Measurements from ENCODE around the gene C4orf51. TPM values are rescaled to one million over a fixed set of nuclear protein-coding genes. Genes with fewer than 3 reads are reported as not detected.
"Not testable (repeated sequence)": the region's sequence is repeated elsewhere in the genome, so short reads cannot be mapped to it uniquely, and the experiment has no call there.

C4orf51 gene
- polyA plus RNA-seq, 6 donors from 2014 or later: not detected

DNA sequence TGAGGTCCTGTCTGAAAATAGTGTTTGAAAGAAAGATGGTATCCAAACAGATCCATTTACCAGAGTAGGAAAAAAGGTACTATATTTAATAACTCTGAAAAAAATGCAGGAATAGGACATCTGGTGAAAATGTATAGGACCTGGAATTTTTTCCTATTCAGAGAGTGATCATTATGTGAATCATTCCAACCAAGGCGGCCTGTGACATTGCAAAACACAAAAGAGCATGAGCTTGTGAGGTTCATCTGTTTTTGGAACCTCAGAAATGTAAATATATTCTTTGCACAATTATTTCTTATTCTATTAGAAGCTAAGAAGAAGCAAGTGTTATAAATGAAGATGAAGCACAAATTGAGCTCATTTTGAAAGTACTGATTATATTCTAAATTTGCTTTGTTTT lies 2.0 kb downstream of the C4orf51 start:
- DNase-seq (no peak), ATAC-seq (ENCODE audit: low read depth in 2 of 2) (no peak)
- no peaks in the 10 kb centered on the region for H3K36me3 Mint-ChIP-seq
- no peak overlapping the region for H3K4me3 Mint-ChIP-seq
- H3K9me3 Mint-ChIP-seq: peaks cover 4 to 20% (median 11%) of the 10 kb centered on the region in 7 donors
- no peaks in the 10 kb centered on the region for H3K4me1 Mint-ChIP-seq
- H3K27ac Mint-ChIP-seq: no peak overlapping the region
- H3K27me3 Mint-ChIP-seq: peaks cover 23 to 29% (median 24%) of the 10 kb centered on the region in 3 donors

DNA sequence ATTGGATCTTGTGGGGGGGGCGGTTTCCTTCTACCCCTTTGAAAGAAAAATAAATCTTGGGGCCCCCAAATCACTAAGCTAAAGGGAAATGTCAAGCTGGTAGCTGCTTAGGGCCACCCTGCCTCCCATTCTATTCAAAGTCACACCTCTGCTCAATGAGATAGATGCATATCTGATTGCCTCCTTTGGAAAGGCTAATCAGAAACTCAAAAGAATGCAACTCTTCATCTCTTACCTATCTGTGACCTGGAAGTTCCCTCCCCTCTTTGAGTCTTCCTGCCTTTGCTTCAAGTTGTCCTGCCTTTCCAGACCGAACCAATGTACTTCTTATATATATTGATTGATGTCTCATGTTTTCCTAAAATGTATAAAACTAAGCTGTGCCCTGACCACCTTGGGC lies 7.0 kb downstream of the C4orf51 start:
- Mint-ChIP-seq H3K4me1 (no peaks in the 10 kb centered on the region), H3K27me3 (peaks cover 13 to 17% (median 16%) of the 10 kb centered on the region in 3 donors), H3K36me3 (peaks cover 0 to 7% of the 10 kb centered on the region in 2 donors), H3K9me3 (peaks cover 4 to 30% (median 12%) of the 10 kb centered on the region in 7 donors), H3K27ac (no peak overlapping the region), H3K4me3 (no peak overlapping the region)
- DNase-seq (no peak), ATAC-seq (ENCODE audit: low read depth in 2 of 2) (no peak)

DNA sequence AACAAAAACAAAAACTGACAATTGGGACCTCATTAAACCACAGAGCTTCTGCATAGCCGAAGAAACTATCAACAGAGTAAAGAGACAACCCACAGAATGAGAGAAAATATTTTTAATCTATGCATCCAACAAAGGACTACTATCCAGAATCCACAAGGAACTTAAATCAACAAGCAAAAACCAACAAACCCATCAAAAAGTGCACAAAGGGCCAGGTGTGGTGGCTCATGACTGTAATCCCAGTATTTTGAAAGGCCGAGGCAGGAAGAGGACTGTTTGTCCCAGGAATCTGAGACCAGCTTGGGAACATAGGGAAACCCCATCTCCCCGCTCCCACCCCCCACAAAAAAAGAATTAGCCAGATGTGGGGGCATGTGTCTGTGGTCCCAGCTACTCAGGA lies 10.7 kb downstream of the C4orf51 start:
- Mint-ChIP-seq H3K4me1 (no peaks in the 10 kb centered on the region), H3K4me3 (no peak overlapping the region), H3K27ac (peak overlapping the region in 1 of 6 donors; percentile 30), H3K27me3 (peaks cover 0 to 5% (median 0%) of the 10 kb centered on the region in 3 donors), H3K36me3 (peaks cover 0 to 7% of the 10 kb centered on the region in 2 donors), H3K9me3 (peaks cover 8 to 42% (median 12%) of the 10 kb centered on the region in 7 donors)
- no peak for ATAC-seq (ENCODE audit: low read depth in 2 of 2)
- no peak for DNase-seq

DNA sequence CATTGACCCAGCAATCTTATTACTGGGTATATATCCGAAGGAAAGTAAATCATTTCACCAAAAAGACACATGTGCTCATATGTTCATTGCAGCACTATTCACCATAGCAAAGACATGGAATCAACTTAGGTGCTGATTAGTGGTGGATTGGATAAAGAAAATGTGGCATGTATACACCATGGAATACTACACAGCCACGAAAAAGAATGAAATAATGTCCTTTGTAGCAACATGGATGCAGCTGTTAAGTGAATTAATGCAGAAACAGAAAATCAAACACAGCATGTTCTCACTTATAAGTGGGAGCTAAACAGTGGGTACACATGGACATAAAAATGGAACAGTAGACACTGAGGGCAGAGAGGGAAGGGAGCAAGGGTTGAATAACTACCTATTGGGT lies 11.5 kb downstream of the C4orf51 start:
- not testable (repeated sequence) for H3K36me3 Mint-ChIP-seq; H3K27me3 Mint-ChIP-seq; ATAC-seq (ENCODE audit: low read depth in 2 of 2); H3K27ac Mint-ChIP-seq; H3K4me3 Mint-ChIP-seq; DNase-seq; H3K4me1 Mint-ChIP-seq
- peaks cover 8 to 44% (median 12%) of the 10 kb centered on the region in 7 donors for H3K9me3 Mint-ChIP-seq

DNA sequence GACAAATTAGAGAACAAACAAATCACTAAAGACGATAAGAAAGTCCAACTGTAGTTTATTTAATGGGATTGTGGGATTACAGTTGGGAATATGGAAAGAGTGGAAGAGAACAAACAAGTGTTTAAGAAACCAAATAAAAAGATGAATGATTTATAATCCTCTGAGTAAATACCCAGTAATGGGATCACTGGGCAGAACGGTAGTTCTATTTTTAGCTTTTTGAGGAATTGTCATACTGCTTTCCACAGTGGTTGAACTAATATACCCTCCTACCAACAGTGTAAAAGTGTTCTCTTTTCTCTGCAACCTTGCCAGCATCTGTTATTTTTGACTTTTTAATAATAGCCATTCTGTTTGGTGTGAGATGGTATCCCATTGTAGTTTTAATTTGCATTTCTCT lies 15.0 kb downstream of the C4orf51 start:
- Mint-ChIP-seq H3K36me3 (no peaks in the 10 kb centered on the region), H3K4me1 (no peaks in the 10 kb centered on the region), H3K27ac (no peak overlapping the region), H3K9me3 (peaks cover 2 to 29% (median 10%) of the 10 kb centered on the region in 7 donors), H3K27me3 (peaks cover 4 to 10% (median 7%) of the 10 kb centered on the region in 3 donors), H3K4me3 (no peak overlapping the region)
- ATAC-seq (ENCODE audit: low read depth in 2 of 2) (no peak), DNase-seq (no peak)

DNA sequence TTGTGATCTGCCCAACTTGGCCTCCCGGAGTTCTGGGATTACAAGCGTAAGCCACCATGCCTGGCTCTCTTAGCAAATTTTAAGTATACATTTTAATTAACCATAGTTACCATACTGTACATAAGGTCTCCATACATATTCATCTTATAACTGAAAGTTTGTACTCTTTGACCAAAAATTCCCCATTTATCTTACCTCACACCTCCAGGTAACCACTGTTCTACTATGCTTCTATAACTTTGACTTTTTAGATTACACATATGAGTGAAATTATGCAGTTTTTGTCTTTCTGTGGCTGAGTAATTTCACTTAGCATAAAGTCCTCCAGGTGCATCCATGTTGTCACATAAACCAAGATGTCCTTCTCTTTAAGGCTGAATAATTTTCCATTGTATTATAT lies 17.4 kb downstream of the C4orf51 start:
- no peak for ATAC-seq (ENCODE audit: low read depth in 2 of 2)
- H3K4me3 Mint-ChIP-seq: no peak overlapping the region

DNA sequence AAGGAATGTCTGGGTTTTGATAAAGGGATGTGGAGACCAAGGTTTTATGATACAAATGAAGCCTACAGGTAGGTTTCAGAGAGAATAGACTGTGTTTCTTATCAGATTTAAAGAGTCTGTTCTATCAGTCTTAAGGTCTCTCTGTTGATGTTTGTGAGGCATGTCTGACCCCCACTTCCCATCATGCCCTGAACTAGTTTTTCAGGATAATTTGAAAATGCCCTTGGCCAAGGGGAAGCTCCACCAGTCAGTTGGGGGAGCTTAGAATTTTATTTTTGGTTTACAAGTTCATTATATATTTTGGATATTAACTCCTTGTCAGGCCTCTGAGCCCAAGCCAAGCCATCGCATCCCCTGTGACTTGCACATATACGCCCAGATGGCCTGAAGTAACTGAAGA lies 18.6 kb downstream of the C4orf51 start:
- Mint-ChIP-seq H3K4me1 (no peaks in the 10 kb centered on the region), H3K4me3 (no peak overlapping the region), H3K27ac (no peak overlapping the region), H3K27me3 (peaks cover 4 to 28% (median 18%) of the 10 kb centered on the region in 3 donors), H3K36me3 (peaks cover 0 to 8% of the 10 kb centered on the region in 2 donors), H3K9me3 (peaks cover 0 to 14% (median 7%) of the 10 kb centered on the region in 7 donors)
- no peak for ATAC-seq (ENCODE audit: low read depth in 2 of 2)
- no peak for DNase-seq

More for the DNA sequence above, 17.4 kb downstream of the C4orf51 start:
- peaks cover 0 to 14% (median 7%) of the 10 kb centered on the region in 7 donors for H3K9me3 Mint-ChIP-seq
- H3K27me3 Mint-ChIP-seq: peaks cover 4 to 28% (median 18%) of the 10 kb centered on the region in 3 donors
- H3K4me1 Mint-ChIP-seq: no peaks in the 10 kb centered on the region
- H3K27ac Mint-ChIP-seq: peak overlapping the region in 1 of 6 donors; percentile 17
- DNase-seq: no peak
- H3K36me3 Mint-ChIP-seq: peaks cover 0 to 8% of the 10 kb centered on the region in 2 donors

DNA sequence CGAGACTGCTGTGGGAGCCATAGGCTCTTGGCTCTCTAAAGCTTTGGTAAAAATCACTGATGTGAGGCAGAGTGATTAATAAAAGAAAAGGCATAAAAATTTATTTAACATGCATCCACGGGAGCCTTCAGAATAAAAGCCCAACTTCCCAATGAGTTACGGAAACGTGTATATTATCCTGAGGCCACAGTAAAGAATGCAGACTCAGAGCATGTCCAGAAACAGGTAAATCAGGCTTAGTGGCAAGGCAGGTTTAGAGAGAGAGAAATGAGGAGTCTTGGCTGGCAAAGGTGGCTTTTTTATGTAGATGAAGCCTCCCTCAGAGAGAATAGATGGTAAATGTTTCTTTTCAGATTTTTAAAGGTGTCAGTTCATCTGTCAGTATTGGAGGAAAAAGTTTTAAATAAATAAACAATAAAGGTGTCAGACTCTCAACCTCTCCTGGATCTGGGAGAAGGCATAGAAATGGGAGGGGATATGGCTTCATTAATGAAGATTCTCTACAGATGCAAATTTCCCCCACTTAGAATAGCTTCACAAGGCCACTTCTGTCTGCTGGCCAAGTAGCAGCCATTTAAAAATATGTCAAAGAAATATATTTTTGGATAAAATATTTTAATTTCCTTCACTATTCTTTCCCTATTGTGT lies 24.0 kb downstream of the C4orf51 start:
- ATAC-seq (ENCODE audit: low read depth in 2 of 2): no peak
- H3K36me3 Mint-ChIP-seq: peaks cover 0 to 8% of the 10 kb centered on the region in 2 donors

DNA sequence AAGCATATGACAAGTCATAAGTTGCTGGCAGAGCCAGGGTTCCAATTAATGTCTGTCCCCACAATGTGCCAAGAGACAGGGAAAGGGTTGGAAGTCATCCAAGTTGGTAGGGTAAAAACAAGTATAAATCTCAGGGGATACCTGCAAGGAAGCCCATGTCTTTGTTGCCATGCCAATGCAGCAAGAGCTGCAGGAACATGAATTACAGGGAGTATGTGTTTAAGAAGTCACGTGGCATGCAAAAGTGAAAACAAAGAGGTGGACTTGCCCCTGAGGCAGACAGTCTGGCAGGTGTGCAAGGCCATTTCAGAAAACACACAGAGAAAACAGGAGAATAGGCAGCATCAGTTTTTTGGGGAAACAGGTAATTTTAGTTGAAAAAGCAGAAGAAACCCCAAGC lies 29.4 kb downstream of the C4orf51 start:
- DNase-seq (no peak), ATAC-seq (ENCODE audit: low read depth in 2 of 2) (no peak)
- no peak overlapping the region for H3K4me3 Mint-ChIP-seq
- no peaks in the 10 kb centered on the region for H3K4me1 Mint-ChIP-seq
- peaks cover 0 to 14% (median 13%) of the 10 kb centered on the region in 3 donors for H3K27me3 Mint-ChIP-seq
- peaks cover 11 to 25% of the 10 kb centered on the region in 2 donors for H3K36me3 Mint-ChIP-seq
- no peak overlapping the region for H3K27ac Mint-ChIP-seq
- H3K9me3 Mint-ChIP-seq: peaks cover 12 to 49% (median 23%) of the 10 kb centered on the region in 7 donors

More for the DNA sequence above, 24.0 kb downstream of the C4orf51 start:
- DNase-seq: no peak
- Mint-ChIP-seq H3K4me1 (no peaks in the 10 kb centered on the region), H3K4me3 (no peak overlapping the region), H3K9me3 (peaks cover 0 to 5% (median 2%) of the 10 kb centered on the region in 7 donors), H3K27ac (no peak overlapping the region), H3K27me3 (peaks cover 0 to 31% (median 20%) of the 10 kb centered on the region in 3 donors)

DNA sequence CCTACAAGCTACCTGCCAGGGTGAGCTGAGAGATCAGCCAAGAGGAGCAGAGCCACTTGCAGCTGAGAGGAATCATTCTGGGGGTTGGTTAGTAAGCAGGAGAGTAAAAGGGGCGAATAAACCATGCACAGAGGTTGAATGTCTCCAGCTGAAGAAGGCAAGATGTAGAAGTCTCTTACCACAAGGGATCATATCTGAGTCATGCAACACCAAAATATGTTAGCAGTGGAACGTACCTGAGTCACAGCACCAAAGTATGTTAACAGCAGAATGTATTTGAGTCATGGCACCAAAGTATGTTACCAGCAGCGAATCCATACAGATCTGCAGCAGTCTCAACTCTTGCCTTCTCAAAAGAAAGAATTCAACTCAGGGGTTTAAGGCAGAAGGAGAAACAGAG lies 29.9 kb downstream of the C4orf51 start:
- Mint-ChIP-seq H3K9me3 (peaks cover 12 to 49% (median 23%) of the 10 kb centered on the region in 7 donors), H3K27me3 (peaks cover 0 to 18% (median 18%) of the 10 kb centered on the region in 3 donors), H3K4me1 (no peaks in the 10 kb centered on the region), H3K36me3 (peaks cover 11 to 25% of the 10 kb centered on the region in 2 donors), H3K27ac (no peak overlapping the region), H3K4me3 (no peak overlapping the region)
- no peak for ATAC-seq (ENCODE audit: low read depth in 2 of 2)
- no peak for DNase-seq

DNA sequence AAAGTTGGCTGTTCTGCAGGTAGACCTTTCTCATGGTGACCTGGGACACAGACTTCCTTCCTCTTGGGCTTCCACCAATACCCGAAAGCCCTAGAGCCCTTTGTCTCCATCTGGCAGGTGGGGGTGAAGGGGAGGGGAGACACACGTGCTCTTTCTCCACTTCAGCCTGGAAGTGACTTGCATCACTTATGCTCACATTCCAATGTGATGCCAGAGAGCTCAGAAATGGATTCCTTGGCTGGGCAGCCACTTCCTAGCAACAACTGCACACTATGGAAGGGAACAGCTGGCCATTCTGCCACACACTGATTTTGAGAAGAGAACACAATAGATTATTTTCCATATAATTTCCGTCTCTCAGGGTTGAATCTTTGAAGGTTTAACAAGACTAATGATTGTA lies 36.3 kb downstream of the C4orf51 start:
- H3K36me3 Mint-ChIP-seq: peaks cover 5 to 7% of the 10 kb centered on the region in 2 donors
- ATAC-seq (ENCODE audit: low read depth in 2 of 2): no peak
- H3K27ac Mint-ChIP-seq: no peak overlapping the region
- no peak overlapping the region for H3K4me3 Mint-ChIP-seq
- H3K27me3 Mint-ChIP-seq: peaks cover 18 to 48% (median 41%) of the 10 kb centered on the region in 3 donors
- peaks cover 0 to 5% (median 4%) of the 10 kb centered on the region in 3 donors for H3K4me1 Mint-ChIP-seq
- DNase-seq: no peak
- peaks cover 9 to 29% (median 14%) of the 10 kb centered on the region in 7 donors for H3K9me3 Mint-ChIP-seq

DNA sequence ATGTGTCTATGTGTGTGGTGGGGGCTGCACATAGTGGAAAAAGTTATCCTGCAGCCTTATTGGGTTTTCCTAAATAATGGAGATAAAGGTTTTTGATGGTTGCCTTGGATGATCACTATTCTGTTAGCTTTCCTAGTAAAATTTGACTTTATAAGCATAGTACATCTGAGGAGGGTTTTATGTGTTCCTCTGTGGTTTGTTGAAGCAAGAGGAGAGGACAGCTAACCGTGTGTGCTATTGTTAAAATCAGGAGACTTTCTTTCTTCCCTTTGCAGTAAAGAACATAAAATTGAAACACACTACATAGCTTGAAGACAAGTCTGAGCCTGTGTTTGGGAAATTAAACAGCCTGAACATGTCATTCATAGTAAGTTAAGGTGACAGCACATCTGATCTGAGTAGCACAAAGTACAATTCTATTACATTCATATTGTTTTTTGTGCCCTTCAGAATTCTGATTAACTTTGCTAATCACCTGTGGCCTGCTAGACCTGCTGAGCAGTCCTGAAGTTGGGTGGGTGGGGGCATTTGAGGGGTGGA lies 36.8 kb downstream of the C4orf51 start:
- Mint-ChIP-seq H3K9me3 (peaks cover 5 to 24% (median 9%) of the 10 kb centered on the region in 7 donors), H3K27me3 (peaks cover 18 to 53% (median 41%) of the 10 kb centered on the region in 3 donors), H3K4me1 (peaks cover 0 to 5% (median 4%) of the 10 kb centered on the region in 3 donors), H3K4me3 (no peak overlapping the region), H3K27ac (no peak overlapping the region), H3K36me3 (peaks cover 0 to 1% of the 10 kb centered on the region in 2 donors)
- ATAC-seq (ENCODE audit: low read depth in 2 of 2): no peak
- DNase-seq: no peak

DNA sequence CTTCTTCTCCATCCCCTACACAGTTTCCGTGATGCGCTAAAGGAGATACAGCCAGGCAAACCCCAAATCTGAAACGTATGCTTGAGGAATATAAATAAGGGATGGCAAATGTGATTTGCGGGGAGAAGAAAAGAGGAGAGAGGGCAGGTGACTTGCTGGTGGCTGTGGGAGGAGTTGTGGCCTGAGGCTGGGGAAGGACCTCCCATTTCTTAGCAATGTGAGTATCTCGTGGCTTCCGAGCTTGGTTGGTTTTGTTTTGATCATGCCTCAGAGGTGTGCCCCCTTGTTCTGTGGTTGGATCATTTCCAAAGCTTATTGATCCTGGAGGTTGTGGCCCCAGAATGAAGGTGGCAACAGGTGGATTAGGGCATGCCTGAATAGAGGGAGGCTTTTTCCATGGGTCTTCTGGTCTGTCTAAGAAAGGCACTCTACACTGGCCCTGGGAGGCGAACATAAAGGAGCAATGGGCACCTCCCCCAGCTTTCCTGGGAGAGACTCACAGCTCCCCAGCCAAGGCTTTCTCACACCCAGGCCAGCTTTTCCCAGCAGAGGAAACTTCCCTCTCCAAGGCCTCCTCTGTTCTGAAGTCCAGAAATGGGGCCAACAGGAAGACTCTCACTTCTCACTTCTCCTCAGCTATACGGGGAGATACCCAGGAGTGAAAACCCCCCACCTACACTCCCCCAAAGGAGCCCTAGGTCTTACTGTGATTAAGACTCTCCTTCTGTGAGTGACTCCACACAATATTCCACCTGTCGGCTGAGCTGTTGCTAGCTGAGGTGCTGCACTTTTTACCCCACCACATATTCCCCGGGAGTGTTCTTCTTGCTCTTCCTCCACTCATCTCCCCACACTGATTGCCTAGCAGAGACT lies 40.0 kb downstream of the C4orf51 start:
- DNase-seq: no peak
- no peak overlapping the region for H3K4me3 Mint-ChIP-seq

More for the DNA sequence above, 40.0 kb downstream of the C4orf51 start:
- Mint-ChIP-seq H3K4me1 (peaks cover 0 to 5% (median 4%) of the 10 kb centered on the region in 3 donors), H3K36me3 (no peaks in the 10 kb centered on the region), H3K27me3 (peaks cover 18 to 43% (median 42%) of the 10 kb centered on the region in 3 donors), H3K27ac (peak overlapping the region in 1 of 6 donors; percentile 24), H3K9me3 (peaks cover 0 to 7% (median 0%) of the 10 kb centered on the region in 7 donors)
- ATAC-seq (ENCODE audit: low read depth in 2 of 2): no peak
